GM18511 (cell line): ENCODE results near the gene RPL38.

ENCODE experiments used
- ATAC-seq: cut with Tn5 transposase; IDR thresholded peaks from one replicate; pipeline ENCODE4 v1.9.1; 2021; ENCODE audit warnings: mild to moderate bottlenecking, moderate library complexity; ENCODE audit not compliant: unreplicated experiment

Gene RPL38

DNA sequence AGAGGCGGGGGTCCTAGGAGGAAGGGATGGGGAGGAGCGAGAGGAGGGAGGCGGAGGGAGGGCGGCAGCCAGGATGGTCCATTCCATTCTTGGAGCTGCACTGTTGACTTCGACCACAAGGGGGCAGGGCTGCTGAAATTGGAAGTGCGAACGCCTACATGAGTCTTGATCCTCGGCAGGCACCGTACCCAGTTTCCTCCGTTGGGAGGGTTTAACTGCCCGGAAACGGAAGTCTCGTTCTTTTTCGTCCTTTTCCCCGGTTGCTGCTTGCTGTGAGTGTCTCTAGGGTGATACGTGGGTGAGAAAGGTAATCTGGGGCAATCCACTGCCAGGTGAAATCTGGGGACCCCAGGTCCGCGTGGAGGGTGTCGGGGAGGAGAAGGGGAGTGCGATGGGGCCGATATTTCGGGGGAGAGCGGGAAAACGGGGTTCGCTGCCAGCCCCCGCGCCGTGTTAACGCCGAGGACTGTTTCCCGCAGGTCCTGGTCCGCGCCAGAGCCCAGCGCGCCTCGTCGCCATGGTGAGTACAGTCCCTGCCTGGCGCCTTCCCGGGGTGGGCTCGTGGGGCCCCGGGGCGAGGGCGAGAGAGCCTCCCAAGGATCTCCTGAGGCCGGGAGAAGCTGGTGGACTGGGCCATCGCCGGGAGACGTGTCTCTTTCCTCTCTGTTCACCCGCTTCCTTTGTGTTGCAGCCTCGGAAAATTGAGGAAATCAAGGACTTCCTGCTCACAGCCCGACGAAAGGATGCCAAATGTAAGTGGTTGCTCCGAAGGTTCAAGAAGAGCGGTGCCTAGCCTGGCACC lies at the start of gene RPL38:
TSS of gene RPL38 (plus strand) at position 240 of the 802 bp plus-strand sequence. CDS start at position 518, 278 bp downstream.
- ATAC-seq, result peak; percentile 76

DNA sequence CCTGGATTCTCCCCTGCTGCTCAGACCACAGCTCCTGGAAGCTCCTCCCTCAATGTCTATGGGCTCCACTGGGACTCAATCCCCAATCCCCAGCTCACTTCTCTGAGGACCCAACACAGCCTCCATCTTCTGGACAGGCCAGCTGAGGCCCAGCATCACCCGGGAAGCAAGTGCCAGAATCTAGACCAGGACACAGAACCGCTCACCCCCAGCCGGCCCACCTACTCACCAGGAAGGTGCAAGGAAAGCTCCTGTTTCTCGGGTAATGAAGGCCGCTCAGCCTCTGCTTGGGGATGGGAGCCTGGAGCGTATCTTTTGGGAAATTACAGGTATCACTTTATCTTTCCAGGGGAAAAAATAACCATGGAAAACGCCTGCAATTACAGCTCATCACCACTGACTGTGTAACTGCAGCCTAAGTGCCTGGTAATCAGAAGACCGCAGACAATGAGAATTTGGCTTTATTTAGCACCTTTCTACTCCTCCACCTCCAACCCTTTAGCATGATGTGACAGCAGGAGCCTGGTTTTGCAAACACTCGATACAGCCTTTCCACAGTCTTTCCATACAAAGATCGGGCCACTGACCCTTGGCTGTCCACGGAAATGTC lies 49.6 kb upstream of the RPL38 start:
- ATAC-seq, result no peak

DNA sequence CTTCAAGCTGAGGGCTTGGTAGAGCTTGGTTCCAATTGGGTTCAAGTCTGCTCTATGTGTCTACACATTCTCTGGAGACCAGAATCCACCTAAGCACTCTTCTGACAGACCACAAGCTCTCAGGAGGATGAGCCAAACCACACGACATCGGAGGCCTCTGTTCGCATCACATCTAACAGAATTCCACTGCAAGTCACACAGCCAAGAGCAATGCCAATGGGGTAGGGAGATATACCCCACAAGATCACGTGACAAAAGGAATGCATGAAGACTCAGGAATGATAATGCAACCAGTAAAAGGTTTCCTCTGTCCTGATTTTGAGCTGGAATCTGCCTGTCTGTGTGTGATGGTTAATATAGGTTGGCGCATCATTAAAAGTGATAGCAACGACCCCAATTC lies 46.6 kb upstream of the RPL38 start:
- ATAC-seq, result no peak

DNA sequence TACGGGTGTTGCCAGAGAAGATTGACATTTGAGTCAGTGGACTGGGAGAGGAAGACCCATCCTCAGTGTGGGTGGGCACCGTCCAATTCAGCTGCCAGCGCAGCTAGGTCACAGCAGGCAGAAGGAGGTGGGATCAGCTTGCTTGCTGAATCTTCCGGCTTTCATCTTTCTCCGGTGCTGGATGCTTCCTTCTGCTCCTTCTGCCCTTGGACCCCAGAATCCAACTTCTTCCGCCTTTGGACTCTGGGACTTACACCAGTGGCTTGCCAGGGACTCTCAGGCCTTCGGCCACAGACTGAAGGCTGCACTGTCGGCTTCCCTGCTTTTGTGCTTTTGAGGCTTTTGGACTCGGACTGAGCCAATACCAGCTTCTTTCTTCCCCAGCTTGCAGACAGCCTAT lies 46.1 kb upstream of the RPL38 start:
- no peak for ATAC-seq

DNA sequence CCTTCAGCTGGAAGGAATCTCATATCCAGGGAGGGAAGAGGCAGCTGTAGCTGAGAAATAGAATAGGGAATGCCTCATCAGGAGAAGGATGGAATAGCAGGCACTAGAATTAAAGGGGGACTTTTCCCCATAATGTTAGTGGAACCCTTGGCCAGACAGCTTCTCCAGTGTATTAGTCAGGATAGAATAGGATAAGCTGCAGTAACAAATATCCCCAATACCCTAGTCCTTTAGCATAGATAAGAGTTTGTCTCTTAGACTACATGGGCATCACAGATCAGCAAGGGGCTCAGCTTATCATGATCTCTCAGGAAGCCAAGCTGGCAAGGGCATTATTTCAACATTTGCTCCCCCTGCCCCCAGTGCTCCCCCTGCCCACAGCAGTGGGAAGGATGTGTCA lies 44.7 kb upstream of the RPL38 start:
- no peak for ATAC-seq

DNA sequence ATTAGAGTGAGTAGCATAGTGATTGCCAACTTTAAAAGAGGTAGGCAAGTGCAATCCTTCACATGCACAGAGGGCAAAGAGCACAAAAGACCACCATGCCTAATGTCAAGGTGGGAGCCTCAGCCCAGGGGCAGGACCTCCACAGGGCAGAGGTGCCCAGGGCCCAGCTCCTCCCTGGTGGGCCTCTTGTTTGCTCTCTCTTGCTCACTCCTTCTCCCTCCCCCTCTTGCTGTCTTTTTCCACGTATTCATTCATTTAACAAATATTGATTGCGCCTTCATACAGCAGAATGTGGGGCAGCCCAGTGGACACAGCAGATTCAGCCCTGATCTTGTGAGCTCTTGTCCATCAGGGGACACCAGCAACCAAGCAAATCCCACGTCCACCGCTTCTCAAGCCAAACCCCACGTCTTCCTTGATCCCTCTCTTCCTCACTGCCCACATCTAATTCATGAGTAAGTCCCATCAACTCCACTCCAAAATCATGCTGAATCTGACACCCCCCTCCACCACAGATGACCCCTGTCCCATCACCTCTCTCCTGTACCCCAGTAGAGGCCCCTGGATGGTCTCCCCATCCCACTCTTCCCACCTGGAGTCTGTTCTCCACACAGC lies 44.1 kb upstream of the RPL38 start:
- ATAC-seq, result no peak

DNA sequence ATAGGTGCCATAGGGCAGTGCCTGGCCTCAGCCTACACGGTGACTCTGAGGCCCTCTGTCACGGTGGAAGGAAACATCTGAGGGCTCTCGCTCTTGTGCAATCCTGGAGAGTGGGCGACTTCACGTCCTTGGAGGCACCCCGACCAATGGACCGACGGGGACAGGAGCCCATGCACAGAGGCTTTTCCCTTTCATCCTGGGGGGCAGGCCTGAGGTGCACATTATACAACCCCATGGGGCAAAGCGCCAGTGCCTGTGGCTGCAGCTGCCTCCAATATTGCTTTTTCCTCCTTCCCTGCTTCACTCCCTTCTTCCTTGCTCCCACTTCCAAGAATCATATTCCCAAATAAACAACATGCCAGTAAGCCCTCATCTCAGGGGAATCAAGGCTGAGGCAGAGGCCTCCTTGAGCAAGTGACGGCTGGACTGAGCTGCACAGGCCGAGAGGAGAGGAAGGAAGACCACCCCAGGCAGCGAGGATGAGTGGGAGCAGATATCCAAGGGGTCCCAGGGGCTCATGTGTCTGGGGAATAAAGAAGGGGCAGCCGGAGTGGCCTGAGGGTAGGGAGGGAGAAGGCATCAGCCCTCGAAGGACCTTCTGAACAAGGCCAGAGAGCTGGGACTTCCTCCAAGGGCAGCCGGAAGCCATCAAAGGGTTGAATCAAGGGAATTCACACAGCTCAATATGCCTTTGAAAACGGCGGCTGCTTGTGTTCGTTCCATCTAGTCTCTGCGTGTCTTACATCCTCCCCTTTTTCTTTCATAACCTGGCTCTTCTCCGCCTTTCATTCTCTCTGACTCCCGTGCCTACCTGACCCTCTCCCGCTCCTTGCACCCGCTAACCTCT lies 42.6 kb upstream of the RPL38 start:
- no peak for ATAC-seq

DNA sequence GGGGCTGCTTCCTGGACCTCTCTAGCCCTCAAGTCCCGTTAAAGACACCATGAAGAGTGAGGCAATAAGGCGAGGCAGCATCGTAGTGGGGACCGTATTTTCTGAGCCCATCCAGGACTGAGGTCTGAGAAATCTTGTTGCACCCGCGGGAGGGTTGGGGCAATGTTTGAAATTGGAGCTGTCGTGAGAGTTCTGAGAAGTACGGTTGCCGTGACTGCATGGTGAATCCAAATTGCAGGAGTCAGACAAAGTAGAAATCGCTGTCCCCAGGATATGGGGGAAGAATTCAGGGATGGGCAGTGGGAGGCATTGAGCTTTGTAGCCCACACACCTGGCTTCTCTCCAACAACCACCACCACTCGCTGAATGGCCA lies 42.0 kb upstream of the RPL38 start:
- ATAC-seq, result no peak

DNA sequence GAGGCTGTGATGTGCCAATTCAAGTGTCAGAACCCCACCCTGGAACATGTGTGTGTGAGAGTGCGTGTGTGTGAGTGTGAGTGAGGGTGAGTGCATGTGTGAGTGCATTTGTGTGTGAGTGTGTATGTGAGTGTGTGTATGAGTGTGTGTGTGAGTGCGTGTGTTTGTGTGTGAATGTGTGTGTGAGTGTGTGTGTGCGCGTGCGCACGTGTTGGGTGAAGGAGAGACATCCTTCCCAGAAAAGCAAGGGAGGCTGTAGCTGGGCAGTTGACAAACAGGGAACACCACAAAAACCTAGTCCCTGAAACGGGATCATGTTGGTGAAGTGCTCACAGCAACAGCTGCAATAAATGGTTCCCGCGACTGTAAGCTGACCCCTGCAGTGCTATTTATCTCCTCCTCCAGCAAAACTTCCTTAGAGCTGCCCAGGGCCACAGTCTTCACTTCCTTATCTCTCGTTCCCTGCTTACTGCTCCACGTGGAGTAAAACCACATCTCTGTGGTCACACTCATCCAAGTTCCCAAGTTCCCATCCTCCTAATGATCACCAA lies 40.1 kb upstream of the RPL38 start:
- no peak for ATAC-seq

DNA sequence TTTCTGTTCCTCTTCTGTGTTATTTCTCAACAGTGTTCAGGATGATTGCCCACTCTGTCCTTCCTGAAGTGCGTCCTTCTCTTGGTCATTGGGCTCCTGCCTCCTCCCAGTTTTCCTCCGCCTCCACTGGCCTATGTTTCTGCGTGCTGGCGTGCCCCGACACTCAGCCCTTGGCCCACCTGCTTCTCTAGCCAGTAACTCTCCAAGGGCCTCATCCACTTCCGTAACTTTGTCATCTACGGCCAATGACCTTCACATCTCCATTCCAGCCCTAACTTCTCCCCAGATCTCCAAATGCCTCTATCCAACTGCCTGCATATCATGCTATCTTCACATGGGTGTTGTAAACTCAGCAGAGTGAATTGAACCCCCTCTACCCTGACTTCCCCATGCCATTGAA lies 39.6 kb upstream of the RPL38 start:
- ATAC-seq, result no peak

DNA sequence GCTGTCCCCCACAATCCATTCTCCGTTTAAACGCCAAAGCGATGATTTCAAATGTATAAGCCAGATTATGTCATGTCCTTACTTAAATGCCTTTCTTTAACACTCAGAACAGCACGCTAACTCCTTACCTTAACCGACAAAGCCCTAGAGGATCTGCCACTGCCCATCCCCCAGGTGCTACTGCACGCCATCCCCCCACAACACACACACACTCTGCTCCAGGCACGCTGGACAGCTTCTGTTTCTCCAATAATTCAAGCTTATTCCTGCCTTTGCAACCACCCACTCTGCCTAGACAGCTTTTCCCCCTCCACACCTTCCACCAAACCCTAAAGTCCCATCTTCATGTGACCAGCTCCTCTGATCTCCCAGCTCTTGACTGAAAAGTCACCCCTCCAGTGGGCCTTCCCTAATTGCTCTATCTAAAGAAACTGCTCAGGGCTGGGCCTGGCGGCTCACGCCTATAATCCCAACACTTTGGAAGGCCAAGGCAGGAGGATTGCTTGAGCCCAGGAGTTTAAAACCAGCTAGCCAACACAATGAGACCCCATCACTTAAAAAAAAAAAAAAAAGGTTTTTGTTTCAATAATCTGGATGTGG lies 38.9 kb upstream of the RPL38 start:
- ATAC-seq, result no peak

DNA sequence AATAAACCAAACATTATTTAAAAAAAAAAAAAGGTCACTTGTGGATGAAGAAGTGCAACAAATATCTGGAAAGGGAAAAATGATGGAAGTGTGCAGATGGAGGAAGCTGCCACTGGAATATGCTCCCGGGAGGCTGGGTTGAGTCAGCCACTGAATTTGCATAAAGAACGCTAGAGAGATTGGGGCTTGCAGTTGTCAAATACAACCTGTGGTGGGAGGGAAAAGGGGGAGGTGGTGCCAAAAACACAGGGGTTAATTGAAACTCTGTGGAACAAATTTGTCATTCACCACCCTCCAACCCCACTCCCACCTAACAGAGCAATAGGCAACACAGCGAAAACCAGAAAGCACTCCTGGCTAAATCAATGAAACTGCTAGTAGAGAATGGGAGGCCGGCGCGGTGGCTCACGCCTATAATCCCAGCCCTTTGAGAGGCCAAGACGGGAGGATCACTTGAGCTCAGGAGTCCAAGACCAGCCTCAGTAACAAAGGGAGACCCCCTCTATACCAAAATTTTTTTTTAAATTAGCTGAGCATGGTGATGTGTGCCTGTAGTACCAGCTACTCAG lies 37.6 kb upstream of the RPL38 start:
- ATAC-seq, result no peak

DNA sequence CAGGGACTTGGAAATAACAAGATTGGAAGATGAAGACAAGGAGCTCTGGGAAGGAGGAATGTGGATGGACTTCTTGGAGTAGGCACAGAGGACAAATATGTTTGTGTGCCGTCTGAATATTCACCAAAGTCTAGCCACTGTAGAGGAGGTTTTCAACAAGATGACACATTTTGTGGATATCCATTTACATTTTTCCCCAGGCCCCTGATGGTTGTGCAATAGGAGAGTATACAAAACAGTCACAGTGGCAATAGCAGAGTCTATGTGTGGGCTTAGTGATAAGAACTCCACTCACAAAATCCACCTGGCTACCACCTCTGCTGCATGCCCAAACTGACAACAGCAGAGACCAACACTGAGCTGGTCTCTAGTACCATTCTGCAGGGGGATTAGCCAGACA lies 32.6 kb upstream of the RPL38 start:
- ATAC-seq, result no peak

DNA sequence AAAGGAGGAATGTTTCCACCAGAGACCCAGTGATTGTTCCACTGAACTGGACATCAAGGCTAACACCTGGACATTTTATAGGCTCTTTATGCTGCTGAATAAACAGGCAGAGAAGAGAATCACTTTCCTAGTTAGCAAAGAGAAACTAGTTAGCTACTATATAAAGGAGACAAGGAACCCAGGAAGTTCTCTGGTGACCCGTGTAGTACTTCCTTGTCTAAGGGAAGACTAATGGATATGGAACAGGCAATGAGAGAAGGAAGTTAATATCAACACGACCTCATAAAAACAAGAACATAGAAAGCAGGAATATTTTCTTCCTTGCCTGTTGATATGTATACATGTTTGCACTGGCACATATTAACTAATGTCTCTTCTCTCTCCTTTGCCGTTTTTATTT lies 30.8 kb upstream of the RPL38 start:
- ATAC-seq, result no peak

DNA sequence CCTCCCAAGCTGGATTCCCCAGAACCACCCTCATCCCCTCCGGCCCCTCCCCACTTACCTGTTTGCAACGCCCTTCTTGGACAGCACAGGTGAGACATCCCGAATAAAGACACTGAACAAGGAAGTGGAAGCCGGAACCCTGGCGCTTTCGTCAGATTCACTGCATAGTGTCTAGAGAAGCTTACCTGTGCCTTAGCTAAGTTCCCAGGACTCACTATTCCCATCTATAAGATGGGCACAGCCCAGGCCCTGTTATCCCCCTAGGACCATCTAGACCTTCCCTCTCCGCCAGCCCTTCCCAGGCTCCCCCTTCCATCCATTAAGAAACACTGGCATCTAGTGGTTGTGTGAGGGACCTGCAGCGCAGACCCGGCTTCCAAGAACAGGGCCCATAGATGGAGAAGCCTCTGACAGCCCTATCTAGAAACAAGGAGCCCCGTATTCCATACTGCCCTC lies 26.9 kb upstream of the RPL38 start:
- ATAC-seq, result no peak

DNA sequence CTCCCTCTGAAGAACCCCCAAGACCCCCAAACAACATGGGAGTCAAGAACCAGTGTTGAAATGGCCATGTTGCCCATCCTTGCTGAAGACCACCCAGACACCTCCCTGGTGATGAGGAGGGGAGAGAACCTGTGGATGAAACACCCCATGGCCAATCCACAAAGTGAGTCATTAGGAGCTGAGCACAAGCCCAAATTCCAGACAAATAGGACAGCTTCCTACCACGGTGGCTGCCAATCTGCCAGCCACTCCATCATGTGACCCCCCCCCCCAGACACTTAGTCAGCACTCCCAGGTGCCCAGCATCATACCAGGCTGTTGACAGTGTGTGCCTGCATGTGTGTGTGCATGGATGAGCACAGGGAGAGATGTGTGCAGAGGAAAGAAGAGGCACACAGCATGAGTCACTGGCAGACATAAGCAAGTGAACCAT lies 26.4 kb upstream of the RPL38 start:
- no peak for ATAC-seq

DNA sequence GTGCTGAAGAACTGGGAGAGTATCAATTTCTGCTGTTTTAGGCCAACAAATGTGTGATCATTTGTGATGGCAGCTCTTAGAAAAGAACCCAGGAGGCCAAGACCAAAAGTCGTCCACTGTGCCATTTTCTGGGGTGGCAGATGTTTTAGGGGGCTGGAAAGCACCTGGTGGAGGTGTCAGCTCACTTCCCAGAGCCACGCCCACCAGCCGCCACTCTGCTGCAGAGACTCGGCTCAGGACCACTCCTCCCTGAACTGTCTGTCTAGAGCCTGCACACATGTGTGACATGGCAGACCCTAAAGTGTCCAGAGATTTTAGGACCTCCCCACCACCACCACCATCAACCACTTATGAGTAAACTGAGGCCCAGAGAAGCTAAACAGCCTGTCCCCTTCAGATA lies 23.9 kb upstream of the RPL38 start:
- ATAC-seq, result no peak

DNA sequence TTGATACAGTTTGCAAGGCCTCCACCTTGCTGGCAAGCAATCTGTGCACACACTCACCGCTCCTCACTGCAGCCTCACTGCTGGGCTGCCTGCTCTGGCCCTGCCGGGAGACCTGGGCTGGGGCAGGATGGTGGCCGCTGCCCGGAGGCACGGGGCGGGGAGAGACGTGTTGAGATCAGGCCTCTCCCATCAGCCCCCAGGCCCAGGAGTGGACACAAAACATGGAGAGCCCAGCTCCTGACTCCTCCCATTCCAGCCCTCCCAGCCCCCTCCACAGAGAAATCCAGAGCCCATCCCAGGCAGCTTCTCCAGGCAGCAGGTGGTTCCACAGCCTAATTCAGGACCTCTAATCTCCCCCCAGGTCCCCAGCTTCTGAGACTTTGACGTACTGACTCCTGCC lies 23.1 kb upstream of the RPL38 start:
- ATAC-seq, result no peak

DNA sequence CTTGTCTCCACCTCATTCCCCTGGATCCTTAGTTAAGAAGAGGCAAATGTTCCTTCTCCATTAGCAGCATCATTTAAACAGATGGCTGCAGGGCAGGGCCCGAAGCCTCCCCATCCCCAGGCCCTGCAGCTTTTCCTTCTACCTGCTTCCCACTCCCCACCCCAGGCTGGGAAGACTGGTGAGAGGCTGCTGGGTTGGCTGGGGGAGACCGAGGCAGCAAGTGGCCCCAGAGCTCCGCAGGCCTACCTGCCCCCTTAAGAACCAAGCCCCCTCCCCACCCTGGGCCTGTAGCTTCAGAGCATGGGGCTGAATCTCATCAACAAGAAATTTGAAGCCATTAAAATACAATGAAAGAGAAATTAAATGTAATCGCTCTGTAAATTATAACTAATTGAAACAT lies 22.1 kb upstream of the RPL38 start:
- no peak for ATAC-seq

DNA sequence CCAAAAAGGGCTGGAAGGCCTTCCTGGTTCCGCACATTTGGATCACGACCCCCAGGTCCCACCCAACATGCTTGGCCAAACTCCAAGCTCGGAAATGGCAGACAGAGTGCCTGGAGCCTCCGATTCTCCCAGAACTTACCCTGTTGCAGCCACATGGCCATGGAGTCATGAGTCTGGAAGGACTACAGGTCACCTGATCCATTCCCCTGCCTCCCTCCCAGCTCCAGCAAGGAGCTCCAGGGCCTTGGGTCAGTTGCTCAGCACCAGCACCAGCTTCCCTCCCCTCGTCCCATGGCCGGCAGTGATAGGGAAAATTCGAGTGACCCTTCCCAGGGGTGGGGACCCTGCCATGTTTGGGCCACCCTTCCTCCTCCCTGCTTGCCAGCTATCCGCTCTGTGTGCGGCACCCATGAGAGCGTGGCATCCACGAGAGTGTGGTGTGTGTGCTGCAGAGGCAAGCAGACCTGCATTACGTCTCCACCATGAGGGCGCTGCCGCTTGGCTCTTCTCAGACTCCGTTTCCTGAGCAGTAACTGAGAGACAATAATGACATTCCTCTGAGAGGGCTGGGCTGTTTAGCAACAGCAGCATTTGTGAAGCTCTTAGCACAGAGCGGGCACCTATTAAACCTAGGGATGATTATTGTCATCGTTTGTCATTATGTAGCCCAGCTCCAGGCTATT lies 21.3 kb upstream of the RPL38 start:
- no peak for ATAC-seq
